H7 (cell line): ENCODE measurements around the gene WWOX. TPM values are rescaled to one million over a fixed set of nuclear protein-coding genes. Genes with fewer than 3 reads are reported as not detected.

Experiments
- DNase-seq: peaks from one replicate; pipeline ENCODE4 v3.0.0; 2012
- H3K27me3 ChIP-seq: 2 replicates; pipeline ENCODE4 v1.6.0; 2011; ENCODE audit warnings: mild to moderate bottlenecking, low read length; ENCODE audit not compliant: control insufficient read depth, insufficient read depth
- H3K36me3 ChIP-seq: replicated peaks from 2 replicates; pipeline ENCODE4 v1.5.1; 2011; ENCODE audit warnings: low read length; ENCODE audit not compliant: control insufficient read depth, insufficient read depth
- H3K4me3 ChIP-seq: 2 replicates; pipeline ENCODE4 v1.5.1; 2011; ENCODE audit warnings: low read depth, mild to moderate bottlenecking, control low read depth, low read length, moderate library complexity; ENCODE audit not compliant: insufficient read depth
- total RNA-seq: library from RNA; depleted of rRNA; stranded (reverse); fragments of >200 nt; shearing (Covaris generic); gene quantifications from 2 replicates; pipeline ENCODE4 v1.2.3, GENCODE V29; 2014

WWOX gene
- total RNA-seq, 1 experiment from 2014 or later, result 29.2 TPM

DNA sequence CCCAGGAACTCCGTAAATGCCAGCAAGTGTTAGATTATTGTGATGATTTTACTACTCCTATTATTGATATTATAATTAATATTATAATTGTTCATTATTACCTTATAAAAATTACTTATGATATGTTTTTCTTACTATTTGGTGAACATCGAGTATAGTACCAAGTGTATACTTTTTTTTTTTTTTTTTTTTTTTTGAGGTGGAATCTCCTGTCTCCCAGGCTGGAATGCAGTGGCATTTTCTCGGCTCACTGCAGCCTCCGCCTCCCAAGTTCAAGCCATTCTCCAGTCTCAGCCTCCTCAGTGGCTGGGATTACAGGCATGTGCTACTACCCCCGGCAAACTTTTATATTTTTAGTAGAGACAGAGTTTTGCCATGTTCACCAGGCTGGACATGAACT, 347.0 kb downstream of the WWOX start:
- Histone ChIP-seq H3K4me3 (no peak overlapping the region), H3K27me3 (no peaks in the 10 kb centered on the region), H3K36me3 (no peaks in the 10 kb centered on the region)
- DNase-seq, result no peak

DNA sequence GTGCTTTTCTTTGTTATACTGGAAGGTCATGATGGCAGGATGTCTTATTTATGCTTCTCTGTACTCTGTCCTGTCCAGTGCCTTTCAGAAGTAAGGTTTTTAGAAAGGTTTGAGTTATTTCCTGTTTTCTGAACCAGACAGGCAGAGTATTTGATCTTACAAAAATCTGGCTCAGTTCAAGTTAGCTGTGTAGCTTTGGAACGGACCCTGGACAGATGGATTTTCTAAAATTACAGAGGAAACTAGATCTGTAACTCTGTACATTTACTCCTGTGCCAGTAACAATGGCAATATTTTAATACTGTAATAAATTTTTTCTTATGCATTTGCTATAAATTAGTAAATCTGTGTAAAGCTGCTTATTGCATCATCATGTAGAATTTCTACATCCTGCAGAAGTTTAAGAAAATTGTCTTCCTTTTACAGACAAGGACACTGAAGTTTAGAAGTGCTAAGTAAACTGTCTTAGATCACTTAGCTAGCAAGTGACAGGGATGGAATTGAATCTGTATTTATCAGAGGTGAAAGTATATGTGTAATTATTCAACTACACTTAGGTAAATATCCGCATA, 347.6 kb downstream of the WWOX start:
- Histone ChIP-seq H3K27me3 (no peaks in the 10 kb centered on the region), H3K36me3 (no peaks in the 10 kb centered on the region), H3K4me3 (no peak overlapping the region)
- DNase-seq, result no peak

DNA sequence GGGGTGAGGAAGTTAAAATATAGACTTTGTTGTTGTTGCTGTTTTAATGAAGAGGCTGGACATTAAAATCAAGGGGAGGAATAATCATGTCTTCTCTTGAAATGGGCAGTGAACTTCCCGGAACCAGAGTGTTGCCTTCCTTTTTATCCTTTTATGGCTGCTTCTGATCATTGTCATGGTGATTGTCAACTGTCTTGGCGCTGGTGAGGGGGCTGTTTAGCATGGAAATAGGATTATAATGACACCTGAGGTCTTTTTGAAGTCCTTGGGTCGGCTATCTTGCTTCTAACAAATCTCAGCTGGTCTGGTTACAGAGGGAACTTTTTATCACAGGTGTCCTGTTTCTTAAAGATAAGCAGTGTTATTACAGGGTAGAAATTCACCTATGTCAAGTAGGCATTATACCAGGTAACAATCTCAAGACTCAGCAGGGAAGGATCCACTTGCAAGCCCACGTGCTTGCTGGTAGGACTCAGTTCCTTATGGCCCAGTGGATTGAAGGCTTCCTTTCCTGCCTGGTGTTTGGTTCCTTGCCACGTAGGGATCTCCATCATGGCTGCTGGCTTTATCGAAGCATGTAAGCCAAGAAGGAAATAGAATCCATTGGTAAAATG, 349.3 kb downstream of the WWOX start:
- Histone ChIP-seq H3K4me3 (no peak overlapping the region), H3K27me3 (no peaks in the 10 kb centered on the region), H3K36me3 (no peaks in the 10 kb centered on the region)
- peak; percentile 27 for DNase-seq

DNA sequence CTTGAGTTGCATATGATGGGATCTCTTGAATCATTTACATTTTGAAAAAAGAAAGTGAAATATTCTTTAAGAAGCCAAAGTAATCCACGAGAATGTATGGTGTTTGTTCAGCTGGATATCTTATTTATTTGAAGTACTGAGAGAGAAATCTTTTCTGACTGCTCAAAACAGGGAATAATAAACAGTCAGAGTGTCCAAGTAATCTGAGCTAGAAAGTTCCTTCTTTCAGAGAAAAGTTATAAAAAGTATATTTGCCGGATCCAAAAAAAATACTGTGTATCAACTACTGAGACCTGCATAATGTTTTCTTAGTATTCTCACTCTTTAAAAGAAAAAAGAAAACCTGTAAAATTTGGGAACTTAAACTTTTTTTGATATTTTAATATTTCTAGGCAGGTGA, 350.8 kb downstream of the WWOX start:
- H3K4me3 ChIP-seq, result no peak overlapping the region

DNA sequence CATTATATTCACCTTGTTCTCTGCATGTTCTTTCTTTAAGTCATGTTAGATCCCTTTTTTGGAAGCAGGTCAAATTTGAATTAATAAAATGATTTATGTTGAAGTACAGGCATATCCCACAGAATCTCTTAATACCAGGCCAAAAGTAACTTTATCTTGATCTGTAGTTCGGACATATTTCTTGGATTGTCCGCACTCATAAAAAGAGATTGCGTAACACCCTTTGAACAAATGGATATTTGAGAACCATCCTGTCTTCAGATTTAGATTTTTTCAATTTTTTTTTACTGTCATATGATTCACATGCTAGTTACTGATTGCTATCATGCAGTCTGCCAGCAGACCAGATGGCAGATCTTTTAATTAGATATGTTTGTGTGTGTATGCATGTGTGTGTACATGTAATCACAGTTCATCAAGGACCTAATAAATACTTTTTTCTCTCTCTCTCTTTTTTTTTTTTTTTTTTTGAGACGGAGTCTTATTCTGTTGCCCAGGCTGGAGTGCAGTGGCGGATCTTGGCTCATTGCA, 352.6 kb downstream of the WWOX start:
- Histone ChIP-seq H3K4me3 (no peak overlapping the region), H3K36me3 (no peaks in the 10 kb centered on the region), H3K27me3 (no peaks in the 10 kb centered on the region)
- DNase-seq, result no peak

More for the DNA sequence above, 350.8 kb downstream of the WWOX start:
- Histone ChIP-seq H3K36me3 (no peaks in the 10 kb centered on the region), H3K27me3 (no peaks in the 10 kb centered on the region)
- DNase-seq, result no peak

DNA sequence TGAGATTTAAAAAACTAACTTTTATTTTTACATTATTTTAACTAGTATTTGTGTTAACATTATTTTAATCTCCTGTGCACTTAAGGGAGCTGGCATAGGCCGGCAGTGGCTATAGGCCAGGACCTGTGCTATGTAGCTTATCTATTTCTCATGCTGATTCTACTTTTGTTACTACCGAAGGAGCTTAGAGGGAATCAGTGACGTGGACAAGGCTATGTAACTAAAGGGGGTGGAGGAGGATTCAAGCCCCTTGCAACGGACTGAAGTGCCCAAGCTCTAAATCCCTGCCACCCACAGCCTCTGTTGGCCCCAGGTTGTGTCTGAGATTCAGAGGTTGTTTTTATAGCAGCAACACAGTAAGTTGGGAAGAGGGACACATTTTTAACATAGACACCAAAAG, 356.4 kb downstream of the WWOX start:
- peak; percentile 24 for DNase-seq
- H3K36me3 ChIP-seq, result no peaks in the 10 kb centered on the region
- no peaks in the 10 kb centered on the region for H3K27me3 ChIP-seq
- H3K4me3 ChIP-seq, result no peak overlapping the region

DNA sequence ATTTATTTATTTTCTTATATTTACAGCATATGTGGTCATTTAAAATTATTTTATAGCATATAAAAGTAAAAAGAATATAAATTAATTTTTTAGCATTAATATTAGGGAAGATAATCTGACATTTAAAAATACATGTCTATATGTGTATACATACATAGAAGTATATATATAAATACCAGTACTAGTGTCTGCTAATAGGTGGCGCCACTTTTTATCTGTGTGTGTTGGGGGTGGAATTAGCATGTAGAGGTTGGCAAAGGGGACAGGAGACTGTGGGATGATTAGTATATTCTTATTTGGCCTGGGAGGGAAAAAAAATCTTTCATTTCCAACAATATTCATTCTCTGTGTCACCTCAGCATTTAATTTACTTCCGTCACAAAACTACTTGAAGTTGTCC, 359.1 kb downstream of the WWOX start:
- Histone ChIP-seq H3K27me3 (no peaks in the 10 kb centered on the region), H3K4me3 (no peak overlapping the region), H3K36me3 (no peaks in the 10 kb centered on the region)
- DNase-seq, result no peak

DNA sequence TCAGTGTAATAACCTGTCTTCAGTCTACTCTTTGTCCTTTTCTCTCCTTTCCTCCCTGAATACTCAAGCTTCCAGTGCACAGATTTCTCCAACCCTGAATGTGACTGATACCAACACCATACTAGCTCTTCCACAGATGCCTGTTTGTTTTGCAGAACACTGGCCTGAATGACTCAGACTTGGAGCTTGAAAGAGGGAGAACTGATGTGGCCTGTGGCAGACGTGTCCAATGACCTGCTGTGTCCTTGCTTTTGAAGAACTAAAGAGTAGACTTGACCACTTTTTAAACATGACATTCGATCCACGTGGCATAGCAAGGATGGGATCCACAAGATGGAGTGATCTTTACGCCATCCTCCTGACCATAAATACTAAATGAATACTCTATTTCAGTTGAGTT, 361.0 kb downstream of the WWOX start:
- Histone ChIP-seq H3K36me3 (no peaks in the 10 kb centered on the region), H3K27me3 (no peaks in the 10 kb centered on the region), H3K4me3 (no peak overlapping the region)
- no peak for DNase-seq

DNA sequence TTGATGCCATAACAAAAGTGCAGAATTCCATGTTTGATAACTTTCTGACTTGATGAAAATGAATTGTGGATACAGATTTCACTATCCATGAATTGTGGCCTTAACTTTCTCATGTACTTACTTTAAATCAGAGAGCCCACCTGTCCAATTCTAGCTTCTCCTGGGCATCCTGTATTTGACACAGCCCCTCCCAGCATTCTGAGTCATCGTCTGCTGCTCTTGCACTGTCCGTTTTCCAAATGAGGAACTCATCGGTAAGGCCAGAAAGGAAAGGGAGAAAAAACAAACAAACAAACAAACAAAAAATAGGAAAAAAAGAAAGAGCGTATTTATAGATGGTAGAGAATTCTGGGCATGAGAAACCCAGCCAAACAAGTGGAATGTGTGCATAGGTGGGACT, 361.6 kb downstream of the WWOX start:
- Histone ChIP-seq H3K27me3 (no peaks in the 10 kb centered on the region), H3K4me3 (no peak overlapping the region), H3K36me3 (no peaks in the 10 kb centered on the region)
- DNase-seq, result no peak

DNA sequence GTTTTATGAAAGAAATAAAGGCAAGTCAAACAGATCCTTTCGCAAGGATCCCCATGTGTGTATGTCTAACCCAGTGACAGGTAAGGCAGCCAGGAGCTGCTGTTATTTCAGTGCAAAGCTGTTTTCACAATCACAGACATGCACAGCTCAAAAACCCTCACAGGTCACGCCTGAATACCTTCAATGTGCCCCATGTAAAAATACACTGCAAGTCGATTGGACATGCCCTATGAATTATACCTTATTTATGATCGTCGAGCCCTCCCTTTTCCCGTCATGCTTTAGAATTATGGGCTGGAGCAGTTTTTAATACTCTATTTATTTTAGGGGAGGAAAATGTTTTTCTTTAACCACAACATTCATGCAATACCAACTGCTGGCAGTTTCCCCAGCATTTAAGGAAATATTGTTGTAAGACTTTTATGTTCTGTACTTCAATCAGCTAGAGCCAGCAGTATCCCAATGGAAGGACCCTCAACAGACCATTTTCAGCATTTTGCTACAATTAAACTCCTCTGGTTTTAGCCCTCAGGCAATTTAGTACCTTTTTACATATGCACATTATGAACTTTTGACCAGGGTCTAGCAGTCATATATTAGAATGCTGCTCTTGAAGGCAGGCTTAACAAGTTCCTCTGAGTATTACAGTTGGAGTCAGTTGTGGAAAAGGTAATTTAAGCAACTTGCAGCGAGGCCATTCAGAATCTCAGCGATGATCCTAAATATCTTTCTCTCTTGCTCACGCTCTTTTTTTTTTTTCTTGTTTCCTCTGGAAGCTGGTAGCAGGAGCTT, 362.2 kb downstream of the WWOX start:
- Histone ChIP-seq H3K36me3 (no peaks in the 10 kb centered on the region), H3K27me3 (no peaks in the 10 kb centered on the region), H3K4me3 (no peak overlapping the region)
- DNase-seq, result no peak

DNA sequence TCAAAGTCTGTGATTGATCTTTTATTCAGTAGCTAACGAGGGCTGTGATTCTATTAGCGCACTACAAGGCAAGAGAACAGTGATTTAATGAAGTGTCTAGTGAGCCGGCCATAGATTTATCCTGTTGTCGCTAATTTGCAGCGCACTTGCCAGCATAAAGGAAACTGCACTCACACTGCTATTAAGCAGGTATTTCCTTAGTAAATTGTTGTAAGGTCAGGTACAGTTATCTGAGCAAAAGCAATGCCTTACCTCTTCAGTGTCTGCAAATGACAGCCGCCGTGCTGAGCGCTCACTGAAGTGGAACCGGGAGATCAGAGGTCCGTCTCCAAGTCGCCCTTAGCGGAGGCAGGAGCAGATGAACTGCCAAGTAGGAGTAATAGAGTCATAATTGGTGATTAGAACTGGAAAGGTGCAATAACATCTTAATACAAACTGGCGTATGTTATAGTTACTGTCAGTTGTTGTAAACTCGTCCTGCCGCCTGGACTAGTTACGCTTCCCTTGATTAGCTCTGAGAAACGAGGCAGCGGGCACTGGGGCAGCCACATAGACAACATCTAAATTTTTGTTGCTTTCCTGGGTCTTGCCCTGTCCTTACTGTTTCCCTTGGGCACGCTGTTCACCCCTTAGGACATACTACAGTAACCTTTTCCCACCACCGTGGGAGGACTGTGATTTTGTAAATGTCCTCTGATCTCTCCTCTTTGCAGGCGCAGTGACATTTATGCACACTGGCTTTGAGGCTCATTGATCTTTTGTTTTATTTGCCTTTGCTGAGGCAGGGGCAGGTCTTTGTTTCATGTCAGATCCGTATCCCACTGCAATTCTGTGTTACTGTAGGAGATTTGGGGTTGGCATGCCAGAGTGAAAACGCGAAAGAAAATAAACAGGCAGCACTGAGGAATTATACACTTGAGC, 363.1 kb downstream of the WWOX start:
- DNase-seq, result no peak

DNA sequence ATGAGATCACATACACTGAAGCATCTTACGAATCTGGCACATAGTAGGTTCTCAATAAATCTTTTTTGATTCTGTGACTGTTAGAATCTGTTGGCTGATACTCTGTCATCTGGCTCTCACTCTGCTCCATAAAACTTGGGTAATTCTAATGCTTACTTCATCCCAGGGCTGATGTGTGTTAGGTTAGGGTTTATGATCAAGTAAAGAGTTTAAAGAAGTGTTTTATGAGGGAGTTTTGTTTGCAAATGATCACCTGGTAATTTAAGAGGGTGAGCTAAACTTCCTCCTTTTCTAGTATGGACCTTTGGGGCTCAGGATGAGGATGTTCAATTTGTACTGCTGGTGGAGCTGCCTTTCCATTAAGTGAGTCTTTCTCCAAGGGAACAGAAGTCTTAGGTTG, 364.1 kb downstream of the WWOX start:
- DNase-seq, result no peak
- no peaks in the 10 kb centered on the region for H3K36me3 ChIP-seq
- H3K4me3 ChIP-seq, result no peak overlapping the region
- H3K27me3 ChIP-seq, result no peaks in the 10 kb centered on the region

More for the DNA sequence above, 363.1 kb downstream of the WWOX start:
- Histone ChIP-seq H3K4me3 (no peak overlapping the region), H3K36me3 (no peaks in the 10 kb centered on the region), H3K27me3 (no peaks in the 10 kb centered on the region)

DNA sequence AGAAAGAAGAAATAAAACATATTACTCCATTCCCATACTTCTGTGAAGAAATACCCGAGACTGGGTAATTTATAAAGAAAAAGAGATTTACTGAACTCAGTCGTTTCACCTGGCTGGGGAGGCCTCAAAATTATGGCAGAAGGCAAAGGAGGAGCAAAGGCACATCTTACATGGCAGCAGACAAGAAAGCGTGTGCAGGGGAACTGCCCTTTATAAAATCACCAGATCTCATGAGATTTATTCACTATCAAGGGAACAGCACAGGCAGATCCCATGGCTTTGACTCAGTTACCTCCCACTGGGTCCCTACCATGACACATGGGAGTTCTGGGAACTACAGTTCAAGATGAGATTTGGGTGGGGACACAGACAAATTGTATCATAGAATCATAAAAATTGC, 365.4 kb downstream of the WWOX start:
- no peak for DNase-seq
- Histone ChIP-seq H3K27me3 (no peaks in the 10 kb centered on the region), H3K36me3 (no peaks in the 10 kb centered on the region), H3K4me3 (no peak overlapping the region)

DNA sequence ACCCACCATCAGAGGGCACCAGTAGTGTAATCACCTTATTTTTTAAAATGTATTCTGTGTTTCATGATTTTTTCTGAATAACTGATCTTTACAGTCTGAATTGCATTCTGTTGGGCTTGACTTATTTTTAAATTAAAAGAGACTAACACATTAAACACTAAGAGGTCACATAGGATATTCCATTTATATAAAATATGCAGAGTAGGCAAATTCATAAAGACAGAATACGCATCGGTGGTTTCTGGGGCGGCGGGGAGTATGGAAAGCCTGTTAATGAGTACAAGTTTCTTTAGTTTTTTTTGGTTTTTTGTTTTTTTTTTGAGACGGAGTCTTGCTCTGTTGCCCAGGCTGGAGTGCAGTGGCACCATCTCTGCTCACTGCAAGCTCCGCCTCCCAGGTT, 366.3 kb downstream of the WWOX start:
- Histone ChIP-seq H3K27me3 (no peaks in the 10 kb centered on the region), H3K4me3 (no peak overlapping the region), H3K36me3 (no peaks in the 10 kb centered on the region)
- no peak for DNase-seq
